ENCODE results near the gene FAM13B.

The FAM13B gene

DNA sequence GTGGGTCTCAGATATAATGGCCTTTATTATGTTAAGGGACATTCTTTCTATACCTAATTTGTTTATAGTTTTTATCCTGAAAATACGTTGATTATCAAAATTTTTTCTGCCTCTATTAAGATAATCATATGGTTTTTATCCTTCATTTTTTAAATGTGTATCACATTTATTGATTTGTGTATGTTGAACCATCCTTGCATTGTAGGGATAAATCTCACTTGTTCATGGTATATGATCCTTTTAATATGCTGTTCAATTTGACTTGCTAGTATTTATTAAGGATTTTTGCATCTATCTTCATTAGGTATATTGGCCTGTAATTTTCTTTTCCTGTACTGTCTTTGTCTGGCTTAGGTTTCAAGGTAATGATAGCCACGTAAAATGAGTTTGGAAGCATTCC, 118.1 kb downstream of the FAM13B start:
- Histone ChIP-seq H3K79me2 (ENCODE audit: insufficient read depth, low read length) (no peaks in the 10 kb centered on the region), H3K4me1 (ENCODE audit: insufficient read depth, low read length, severe bottlenecking) (no peaks in the 10 kb centered on the region), H3K9me2 (ENCODE audit: low read depth, low read length) (no peaks in the 10 kb centered on the region), H3K27me3 (ENCODE audit: insufficient read depth, low read length) (no peaks in the 10 kb centered on the region), H3K27ac (ENCODE audit: low read depth, low read length, poor library complexity, severe bottlenecking) (no peak overlapping the region), H3K36me3 (ENCODE audit: insufficient read depth, low read length) (no peaks in the 10 kb centered on the region), H3K9ac (ENCODE audit: low read length) (no peak overlapping the region), H2AFZ (ENCODE audit: low read length) (no peak overlapping the region), H3K4me2 (ENCODE audit: low read length) (no peak overlapping the region), H3F3A (ENCODE audit: insufficient read depth, low read length) (no peaks in the 10 kb centered on the region), H3K9me3 (ENCODE audit: low read length) (0 out of 2 replicates have a peak, but pooled peaks cover 5% of the 10 kb centered on the region), H3K4me3 (ENCODE audit: low read depth, low read length, poor library complexity, severe bottlenecking) (no peak overlapping the region), H4K20me1 (ENCODE audit: insufficient read depth, low read length) (no peaks in the 10 kb centered on the region)
- TF ChIP-seq, protein P1, sequence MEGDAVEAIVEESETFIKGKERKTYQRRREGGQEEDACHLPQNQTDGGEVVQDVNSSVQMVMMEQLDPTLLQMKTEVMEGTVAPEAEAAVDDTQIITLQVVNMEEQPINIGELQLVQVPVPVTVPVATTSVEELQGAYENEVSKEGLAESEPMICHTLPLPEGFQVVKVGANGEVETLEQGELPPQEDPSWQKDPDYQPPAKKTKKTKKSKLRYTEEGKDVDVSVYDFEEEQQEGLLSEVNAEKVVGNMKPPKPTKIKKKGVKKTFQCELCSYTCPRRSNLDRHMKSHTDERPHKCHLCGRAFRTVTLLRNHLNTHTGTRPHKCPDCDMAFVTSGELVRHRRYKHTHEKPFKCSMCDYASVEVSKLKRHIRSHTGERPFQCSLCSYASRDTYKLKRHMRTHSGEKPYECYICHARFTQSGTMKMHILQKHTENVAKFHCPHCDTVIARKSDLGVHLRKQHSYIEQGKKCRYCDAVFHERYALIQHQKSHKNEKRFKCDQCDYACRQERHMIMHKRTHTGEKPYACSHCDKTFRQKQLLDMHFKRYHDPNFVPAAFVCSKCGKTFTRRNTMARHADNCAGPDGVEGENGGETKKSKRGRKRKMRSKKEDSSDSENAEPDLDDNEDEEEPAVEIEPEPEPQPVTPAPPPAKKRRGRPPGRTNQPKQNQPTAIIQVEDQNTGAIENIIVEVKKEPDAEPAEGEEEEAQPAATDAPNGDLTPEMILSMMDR (IDR thresholded peaks at IDR 0.05; ENCODE audit: low read length) = no peak
- TF ChIP-seq EZH2 (IDR thresholded peaks at IDR 0.05; ENCODE audit: borderline replicate concordance, low read length) = no peak

DNA sequence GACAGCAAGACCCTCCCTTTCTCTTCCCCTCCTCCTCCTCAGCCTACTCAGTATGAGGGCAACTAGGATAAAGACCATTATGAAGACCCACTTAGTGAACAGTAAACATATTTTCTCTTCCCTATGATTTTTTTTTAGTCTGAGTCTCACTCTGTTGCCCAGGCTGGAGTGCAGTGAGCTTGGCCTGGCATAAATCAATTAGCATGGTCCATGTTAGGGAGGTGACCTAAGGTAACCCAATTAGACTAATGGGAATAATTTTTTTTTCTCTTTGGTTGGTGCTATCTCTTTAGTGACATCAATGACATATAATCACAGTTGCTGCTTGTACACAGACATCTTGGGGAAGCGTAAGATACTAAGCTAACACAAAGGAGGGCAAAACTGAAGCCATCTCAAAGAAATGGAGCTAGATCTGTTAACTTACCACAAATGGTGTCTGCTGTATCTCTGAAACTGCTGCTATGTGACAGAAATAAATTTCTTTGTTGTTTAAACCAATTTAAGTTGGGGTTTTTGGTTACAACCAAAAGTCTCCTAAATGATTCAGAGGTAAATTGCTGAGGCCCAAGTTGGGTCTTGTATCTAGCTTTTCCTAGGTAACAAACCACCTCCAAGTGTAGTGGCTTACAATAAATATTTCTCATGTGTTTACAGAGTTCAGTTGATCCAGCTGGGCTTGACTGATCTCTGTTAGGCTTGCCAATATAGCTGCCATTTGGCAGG, 130.3 kb downstream of the FAM13B start:
- Histone ChIP-seq H3K4me1 (ENCODE audit: insufficient read depth, low read length, severe bottlenecking) (no peaks in the 10 kb centered on the region), H3K27ac (ENCODE audit: low read depth, low read length, poor library complexity, severe bottlenecking) (no peak overlapping the region), H3K27me3 (ENCODE audit: insufficient read depth, low read length) (no peaks in the 10 kb centered on the region), H3K79me2 (ENCODE audit: insufficient read depth, low read length) (no peaks in the 10 kb centered on the region), H3K4me2 (ENCODE audit: low read length) (no peak overlapping the region), H3K9me3 (ENCODE audit: low read length) (no peaks in the 10 kb centered on the region), H2AFZ (ENCODE audit: low read length) (no peak overlapping the region), H3K9ac (ENCODE audit: low read length) (no peak overlapping the region), H3K36me3 (ENCODE audit: insufficient read depth, low read length) (no peaks in the 10 kb centered on the region), H3F3A (ENCODE audit: insufficient read depth, low read length) (no peaks in the 10 kb centered on the region), H4K20me1 (ENCODE audit: insufficient read depth, low read length) (no peaks in the 10 kb centered on the region), H3K4me3 (ENCODE audit: low read depth, low read length, poor library complexity, severe bottlenecking) (no peak overlapping the region), H3K9me2 (ENCODE audit: low read depth, low read length) (no peaks in the 10 kb centered on the region)
- TF ChIP-seq, protein P1 (IDR thresholded peaks at IDR 0.05; ENCODE audit: low read length) = no peak
- no peak for TF ChIP-seq EZH2 (IDR thresholded peaks at IDR 0.05; ENCODE audit: borderline replicate concordance, low read length)

DNA sequence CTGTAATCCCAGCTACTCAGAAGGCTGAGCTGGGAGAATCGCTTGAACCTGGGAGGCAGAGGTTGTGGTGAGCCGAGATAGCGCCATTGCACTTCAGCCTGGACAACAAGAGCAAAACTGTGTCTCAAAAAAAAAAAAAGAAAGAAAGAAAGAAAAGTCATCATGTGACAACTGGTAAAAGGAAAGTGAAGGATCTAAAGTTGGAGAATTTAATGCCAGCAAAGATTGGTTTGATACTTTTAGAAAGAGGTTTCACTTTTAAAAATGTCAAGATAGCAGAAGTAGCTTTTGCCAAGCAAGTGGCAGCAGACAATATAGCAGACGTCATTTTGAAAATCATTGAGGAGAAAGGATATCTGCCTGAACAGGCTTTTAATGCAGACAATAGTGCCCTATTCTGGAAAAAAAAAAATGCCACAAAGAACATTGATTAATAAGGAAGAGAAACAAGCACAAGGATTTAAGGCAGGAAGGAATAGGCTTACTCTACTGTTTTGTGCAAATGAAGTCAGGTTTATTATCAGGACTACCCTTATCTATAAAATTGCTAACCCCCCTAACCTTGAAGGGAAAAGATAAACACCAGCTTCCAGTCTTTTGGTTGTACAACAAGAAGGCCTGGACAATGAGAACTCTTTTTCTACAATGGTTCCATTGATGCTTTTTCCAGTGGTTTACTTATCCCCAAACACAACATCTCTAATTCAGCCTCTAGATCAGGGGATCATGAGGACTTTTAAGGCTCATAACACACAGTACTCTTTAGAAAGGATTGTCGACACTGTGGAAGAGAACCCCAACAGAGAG, 131.7 kb downstream of the FAM13B start:
- Histone ChIP-seq H3K4me2 (ENCODE audit: low read length) (no peak overlapping the region), H3K9ac (ENCODE audit: low read length) (no peak overlapping the region), H3K4me3 (ENCODE audit: low read depth, low read length, poor library complexity, severe bottlenecking) (no peak overlapping the region), H3K9me3 (ENCODE audit: low read length) (no peaks in the 10 kb centered on the region), H3K9me2 (ENCODE audit: low read depth, low read length) (no peaks in the 10 kb centered on the region), H3K4me1 (ENCODE audit: insufficient read depth, low read length, severe bottlenecking) (no peaks in the 10 kb centered on the region), H3K27me3 (ENCODE audit: insufficient read depth, low read length) (no peaks in the 10 kb centered on the region), H4K20me1 (ENCODE audit: insufficient read depth, low read length) (no peaks in the 10 kb centered on the region), H3K36me3 (ENCODE audit: insufficient read depth, low read length) (no peaks in the 10 kb centered on the region), H3K27ac (ENCODE audit: low read depth, low read length, poor library complexity, severe bottlenecking) (no peak overlapping the region), H2AFZ (ENCODE audit: low read length) (no peak overlapping the region), H3K79me2 (ENCODE audit: insufficient read depth, low read length) (no peaks in the 10 kb centered on the region), H3F3A (ENCODE audit: insufficient read depth, low read length) (no peaks in the 10 kb centered on the region)
- TF ChIP-seq, protein P1 (IDR thresholded peaks at IDR 0.05; ENCODE audit: low read length) = no peak
- TF ChIP-seq EZH2 (IDR thresholded peaks at IDR 0.05; ENCODE audit: borderline replicate concordance, low read length) = no peak

Data from OCI-LY1 (cell line).